ENCODE results near the gene ADAM10. TPM values are rescaled to one million over a fixed set of nuclear protein-coding genes. Genes with fewer than 3 reads are reported as not detected.

The ADAM10 gene
- polyA plus RNA-seq, 1 of the 3 experiments (the other 2 are of a cell fraction), result 83.5 TPM

DNA sequence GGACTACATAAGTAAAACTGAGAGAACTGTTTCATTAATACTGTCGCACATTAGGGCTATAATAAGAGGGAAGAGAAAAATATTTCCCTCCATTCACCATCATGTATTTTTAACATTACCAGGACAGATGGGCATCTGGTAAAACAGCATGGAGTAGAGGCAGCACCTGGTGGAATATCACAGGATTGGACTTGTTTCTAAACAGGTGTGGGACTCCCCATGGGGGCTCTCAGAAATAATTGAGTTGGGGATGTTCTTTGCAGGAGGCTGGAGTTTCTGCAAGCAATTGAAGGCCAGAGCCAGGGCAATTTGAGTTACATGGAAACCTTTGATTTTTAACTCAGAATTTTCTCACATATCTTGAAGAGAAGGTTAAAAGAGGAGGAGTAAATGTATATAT lies 13.2 kb upstream of the ADAM10 start:
- H3F3A ChIP-seq (replicated peaks; ENCODE audit: insufficient read depth), result no peaks in the 10 kb centered on the region
- WGBS (ENCODE audit: low lambda C conversion rate), result 63% methylated on average over 1 of the region's 1 CpG
- no peaks in the 10 kb centered on the region for H3K9me2 ChIP-seq
- no peak for DNase-seq
- H3K27ac ChIP-seq (ENCODE audit: low read depth in 2 of 2, low read length in 1 of 2), result no peak overlapping the region
- H3K9me3 ChIP-seq, result 0 out of 2 replicates have a peak, but pooled peaks cover 3% of the 10 kb centered on the region
- CTCF ChIA-PET, result interaction anchor here (1.1 kb wide), 1 partner anchor 535 kb away, joined by 3 read pairs; no protein-coding TSS in a partner anchor
- no peak for TF ChIP-seq GATA2 (CRISPR knock-in tag; IDR thresholded peaks at IDR 0.05)
- TF ChIP-seq SIN3A (IDR thresholded peaks at IDR 0.05; ENCODE audit: borderline replicate concordance, low read depth, low read length), result no peak
- TF ChIP-seq, protein P1, sequence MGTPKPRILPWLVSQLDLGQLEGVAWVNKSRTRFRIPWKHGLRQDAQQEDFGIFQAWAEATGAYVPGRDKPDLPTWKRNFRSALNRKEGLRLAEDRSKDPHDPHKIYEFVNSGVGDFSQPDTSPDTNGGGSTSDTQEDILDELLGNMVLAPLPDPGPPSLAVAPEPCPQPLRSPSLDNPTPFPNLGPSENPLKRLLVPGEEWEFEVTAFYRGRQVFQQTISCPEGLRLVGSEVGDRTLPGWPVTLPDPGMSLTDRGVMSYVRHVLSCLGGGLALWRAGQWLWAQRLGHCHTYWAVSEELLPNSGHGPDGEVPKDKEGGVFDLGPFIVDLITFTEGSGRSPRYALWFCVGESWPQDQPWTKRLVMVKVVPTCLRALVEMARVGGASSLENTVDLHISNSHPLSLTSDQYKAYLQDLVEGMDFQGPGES (IDR thresholded peaks at IDR 0.05; ENCODE audit: low read depth, low read length), result no peak
- TF ChIP-seq TEAD4 (IDR thresholded peaks at IDR 0.05; ENCODE audit: borderline replicate concordance, insufficient read depth), result no peak
- no peaks in the 10 kb centered on the region for H3K36me3 ChIP-seq (replicated peaks in 1 of 2; ENCODE audit: control insufficient read depth in 1 of 2, insufficient read depth in 2 of 2, low read length in 1 of 2)
- H3K4me1 ChIP-seq (ENCODE audit: control insufficient read depth in 1 of 2, insufficient read depth in 2 of 2, low read depth in 1 of 2, low read length in 1 of 2), result no peaks in the 10 kb centered on the region
- POLR2A ChIA-PET, result no interaction called here
- H3K79me2 ChIP-seq (ENCODE audit: insufficient read depth), result no peaks in the 10 kb centered on the region
- H2AFZ ChIP-seq (ENCODE audit: low read depth), result no peak overlapping the region
- H3K27me3 ChIP-seq (ENCODE audit: insufficient read depth), result no peaks in the 10 kb centered on the region
- no peak overlapping the region for H3K4me2 ChIP-seq
- no peak overlapping the region for H3K4me3 ChIP-seq (ENCODE audit: low read depth in 2 of 2, low read length in 1 of 2)
- no peak overlapping the region for H3K9ac ChIP-seq
- H4K20me1 ChIP-seq (ENCODE audit: insufficient read depth), result no peaks in the 10 kb centered on the region

GRCh38 chr15:58762285-58762684 lies 12.8 kb upstream of the ADAM10 start:
- no peaks in the 10 kb centered on the region for H3F3A ChIP-seq (replicated peaks; ENCODE audit: insufficient read depth)
- 0 out of 2 replicates have a peak, but pooled peaks cover 3% of the 10 kb centered on the region for H3K9me3 ChIP-seq
- H3K36me3 ChIP-seq (replicated peaks in 1 of 2; ENCODE audit: control insufficient read depth in 1 of 2, insufficient read depth in 2 of 2, low read length in 1 of 2), result no peaks in the 10 kb centered on the region
- no peaks in the 10 kb centered on the region for H3K9me2 ChIP-seq
- H3K4me2 ChIP-seq, result no peak overlapping the region
- ChIA-PET POLR2A (no interaction called here), CTCF (interaction anchor here (0.6 to 2.0 kb wide), 3 partner anchors 10 to 492 kb away, joined by 3 to 5 read pairs (median 4); no protein-coding TSS in a partner anchor)
- DNase-seq, result no peak
- H3K27me3 ChIP-seq (ENCODE audit: insufficient read depth), result no peaks in the 10 kb centered on the region
- no peak overlapping the region for H2AFZ ChIP-seq (ENCODE audit: low read depth)
- no peak overlapping the region for H3K4me3 ChIP-seq (ENCODE audit: low read depth in 2 of 2, low read length in 1 of 2)
- H3K27ac ChIP-seq (ENCODE audit: low read depth in 2 of 2, low read length in 1 of 2), result no peak overlapping the region
- no peak for TF ChIP-seq PBX3 (IDR thresholded peaks at IDR 0.05)
- H3K79me2 ChIP-seq (ENCODE audit: insufficient read depth), result no peaks in the 10 kb centered on the region
- no peak overlapping the region for H3K9ac ChIP-seq
- H4K20me1 ChIP-seq (ENCODE audit: insufficient read depth), result no peaks in the 10 kb centered on the region
- no peaks in the 10 kb centered on the region for H3K4me1 ChIP-seq (ENCODE audit: control insufficient read depth in 1 of 2, insufficient read depth in 2 of 2, low read depth in 1 of 2, low read length in 1 of 2)

DNA sequence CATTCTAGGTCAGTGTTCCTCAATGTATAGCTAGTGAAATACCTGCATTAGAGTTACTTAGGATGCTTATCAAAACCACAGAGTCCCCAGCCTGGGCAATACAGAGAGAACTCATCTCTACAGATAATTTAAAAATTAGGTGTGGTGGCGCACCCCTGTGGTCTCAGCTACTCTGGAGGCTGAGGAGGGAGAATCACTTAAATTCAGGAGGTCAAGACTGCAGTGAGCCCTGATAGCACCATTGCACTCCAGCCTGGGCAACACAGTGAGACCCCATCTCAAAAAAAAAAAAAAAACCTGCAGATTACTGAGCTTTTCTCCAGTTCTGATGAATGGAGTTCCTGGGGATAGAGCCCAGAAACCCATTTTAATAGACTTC lies 11.5 kb upstream of the ADAM10 start:
- Histone ChIP-seq H3K4me3 (ENCODE audit: low read depth in 2 of 2, low read length in 1 of 2) (no peak overlapping the region), H2AFZ (ENCODE audit: low read depth) (no peak overlapping the region), H4K20me1 (ENCODE audit: insufficient read depth) (no peaks in the 10 kb centered on the region), H3K27me3 (ENCODE audit: insufficient read depth) (no peaks in the 10 kb centered on the region), H3K9ac (no peak overlapping the region), H3K27ac (ENCODE audit: low read depth in 2 of 2, low read length in 1 of 2) (no peak overlapping the region), H3K79me2 (ENCODE audit: insufficient read depth) (no peaks in the 10 kb centered on the region), H3K9me3 (0 out of 2 replicates have a peak, but pooled peaks cover 3% of the 10 kb centered on the region), H3K4me2 (no peak overlapping the region), H3K9me2 (no peaks in the 10 kb centered on the region), H3K36me3 (replicated peaks in 1 of 2; ENCODE audit: control insufficient read depth in 1 of 2, insufficient read depth in 2 of 2, low read length in 1 of 2) (no peaks in the 10 kb centered on the region), H3F3A (replicated peaks; ENCODE audit: insufficient read depth) (no peaks in the 10 kb centered on the region), H3K4me1 (ENCODE audit: control insufficient read depth in 1 of 2, insufficient read depth in 2 of 2, low read depth in 1 of 2, low read length in 1 of 2) (no peaks in the 10 kb centered on the region)
- ChIA-PET POLR2A (no interaction called here), CTCF (interaction anchor here (1.0 to 2.0 kb wide), 3 partner anchors 491 to 768 kb away, joined by 3 to 5 read pairs (median 3); no protein-coding TSS in a partner anchor)
- 94% methylated on average over 1 of the region's 1 CpG for WGBS (ENCODE audit: low lambda C conversion rate)
- DNase-seq, result no peak
- TF ChIP-seq CHD2 (IDR thresholded peaks at IDR 0.05; ENCODE audit: low read length, partially characterized antibody) (no peak), RXRA (IDR thresholded peaks at IDR 0.05; ENCODE audit: borderline replicate concordance, low read depth) (no peak), SMC3 (IDR thresholded peaks at IDR 0.05; ENCODE audit: low read depth, low read length) (no peak), EZH2phosphoT487 (IDR thresholded peaks at IDR 0.05; ENCODE audit: borderline replicate concordance, low read depth) (no peak), FOXM1 (IDR thresholded peaks at IDR 0.05; ENCODE audit: low read depth) (no peak)

All from SK-N-SH (cell line).